GM19328 (cell line): Measurements from ENCODE around the gene RER1.

Source experiments
- ATAC-seq: cut with Tn5 transposase; IDR thresholded peaks from one replicate; pipeline ENCODE4 v1.9.1; 2021; ENCODE audit warnings: mild to moderate bottlenecking, moderate library complexity; ENCODE audit not compliant: unreplicated experiment

RER1 gene

GRCh38 chr1:2404890-2405511 lies 13.4 kb downstream of the RER1 start:
- ATAC-seq: no peak

GRCh38 chr1:2405588-2406295 lies 14.1 kb downstream of the RER1 start:
- no peak for ATAC-seq

- ATAC-seq: no peak
Observed at GRCh38 chr1:2406451-2407041, 14.9 kb downstream of the RER1 start.

GRCh38 chr1:2407166-2407990 lies 15.7 kb downstream of the RER1 start:
- no peak for ATAC-seq

- ATAC-seq: no peak
Observed at GRCh38 chr1:2407991-2408275, 16.3 kb downstream of the RER1 start.

GRCh38 chr1:2408456-2408855 lies 16.8 kb downstream of the RER1 start:
- no peak for ATAC-seq

GRCh38 chr1:2408859-2409276 lies 17.2 kb downstream of the RER1 start:
- no peak for ATAC-seq

- ATAC-seq: no peak
Observed at GRCh38 chr1:2409745-2410144, 18.1 kb downstream of the RER1 start.

- ATAC-seq: peak; percentile 30
Observed at GRCh38 chr1:2411801-2412394, 20.3 kb downstream of the RER1 start.

- ATAC-seq: peak; percentile 85
Observed at GRCh38 chr1:2412395-2412772, 20.7 kb downstream of the RER1 start, which contains the start of gene PEX10. TSS of gene PEX10 (minus strand) at chr1:2412564. CDS start at chr1:2412502, 62 bp downstream.

GRCh38 chr1:2412773-2413494 lies 21.3 kb downstream of the RER1 start:
- ATAC-seq: peak; percentile 21

- ATAC-seq: no peak
Observed at GRCh38 chr1:2413495-2414296, 22.1 kb downstream of the RER1 start.

- no peak for ATAC-seq
Observed at GRCh38 chr1:2414297-2414958, 22.8 kb downstream of the RER1 start.

GRCh38 chr1:2415337-2415736 lies 23.7 kb downstream of the RER1 start:
- no peak for ATAC-seq

- no peak for ATAC-seq
Observed at GRCh38 chr1:2415801-2416208, 24.2 kb downstream of the RER1 start.

GRCh38 chr1:2416403-2416802 lies 24.8 kb downstream of the RER1 start:
- no peak for ATAC-seq

- no peak for ATAC-seq
Observed at GRCh38 chr1:2417083-2417832, 25.6 kb downstream of the RER1 start.

- ATAC-seq: no peak
Observed at GRCh38 chr1:2417833-2418225, 26.2 kb downstream of the RER1 start.
